ENCODE results near the gene RCAN2.

DNA sequence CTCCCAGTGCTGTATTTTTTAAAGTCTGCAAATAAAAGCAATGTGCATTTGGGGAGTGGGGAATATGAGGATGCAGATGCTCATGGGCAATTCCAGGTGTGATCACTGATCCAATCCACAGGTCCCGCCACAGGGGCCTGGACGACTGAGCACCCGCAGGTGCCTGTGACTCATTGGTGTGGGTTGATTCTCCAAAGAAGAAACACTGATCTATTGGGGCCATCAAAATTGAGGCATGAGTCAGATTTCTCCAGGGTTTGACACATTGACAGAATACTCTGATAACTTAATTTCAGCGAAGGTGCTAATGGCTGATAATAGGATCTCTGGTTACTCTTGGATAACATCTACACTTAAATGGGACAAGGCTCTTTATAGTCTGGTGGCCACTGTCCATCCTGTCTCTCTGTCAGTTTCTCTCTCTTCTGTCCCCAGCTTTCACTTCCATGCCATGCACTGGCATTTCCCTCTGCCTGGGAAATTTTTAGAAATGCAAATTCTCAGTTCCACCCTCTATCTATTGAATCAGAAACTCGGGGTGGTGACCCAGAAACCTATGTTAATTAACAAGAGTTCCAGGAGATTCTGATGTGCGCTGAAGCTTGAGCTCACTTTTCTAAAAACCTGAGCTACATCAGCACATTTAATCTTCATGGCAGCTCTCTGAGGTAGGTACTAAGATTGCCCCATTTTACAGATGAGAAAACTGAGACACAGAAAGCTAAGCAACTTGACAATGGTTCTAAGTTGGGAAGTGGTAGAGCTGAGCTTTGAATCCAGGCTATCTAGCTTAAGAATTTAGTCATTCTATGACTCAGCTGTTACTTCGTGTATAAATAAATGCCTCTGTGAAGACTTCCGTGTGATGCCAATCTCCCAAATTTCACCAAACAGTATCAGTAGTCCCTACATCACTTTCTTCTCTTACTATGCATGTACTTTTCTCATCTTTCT, 10.2 kb upstream of the RCAN2 start:
- no peak for TF ChIP-seq CTCF (IDR thresholded peaks at IDR 0.05)
- no peak for TF ChIP-seq POLR2A (IDR thresholded peaks at IDR 0.05)
- peak; percentile 35 for TF ChIP-seq POLR2AphosphoS5 (IDR thresholded peaks at IDR 0.05)

Measured in gastroesophageal sphincter (tissue), 3 donors.